ENCODE data around the gene CFAP298. TPM values are rescaled to one million over a fixed set of nuclear protein-coding genes. Genes with fewer than 3 reads are reported as not detected.

Gene CFAP298
- total and polyA plus RNA-seq, 2 donors (not counting 1 experiment from before 2014, with no cell fraction given), result 22.0 to 29.2 TPM

DNA sequence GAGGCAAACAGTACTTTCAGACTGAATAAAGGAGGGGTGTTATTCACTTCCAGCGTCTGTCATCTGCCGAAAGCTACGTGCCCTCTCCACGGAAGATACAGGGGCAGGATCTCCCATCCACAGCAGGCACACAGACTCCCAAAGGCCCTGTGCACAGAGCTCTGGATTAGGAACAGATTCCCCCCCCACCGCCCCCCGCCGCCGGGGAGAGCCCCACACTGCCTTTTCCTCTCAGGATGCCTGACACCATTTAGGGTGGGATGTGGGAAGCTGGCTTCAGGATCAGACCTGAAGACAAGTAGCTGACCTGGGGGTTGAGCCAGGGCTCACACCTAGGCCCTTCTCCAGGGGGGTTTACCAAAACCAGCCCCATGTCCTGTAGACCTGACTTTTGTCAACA lies 18.5 kb downstream of the CFAP298 start:
- intact Hi-C loops (cut with micrococcal nuclease), result no loop called here
- H3K4me3 ChIP-seq (ENCODE audit: control extremely low read depth in 1 of 5, extremely low read depth in 1 of 5, insufficient read depth in 1 of 5, low read depth in 2 of 5, low read length in 4 of 5), result no peak overlapping the region
- no CpG with 5 or more reads among the region's 8 CpGs for WGBS (ENCODE audit: insufficient coverage)
- no peaks in the 10 kb centered on the region for H3K4me1 Mint-ChIP-seq
- no peaks in the 10 kb centered on the region for H3K27me3 ChIP-seq (replicated peaks in 1 of 4; ENCODE audit: control extremely low read depth in 1 of 4, control insufficient read depth in 3 of 4, insufficient read depth in 4 of 4, low read length in 3 of 4)
- H3K9me3 ChIP-seq (ENCODE audit: control extremely low read depth in 1 of 3, control insufficient read depth in 2 of 3, insufficient read depth in 1 of 3, low read length in 2 of 3), result no peaks in the 10 kb centered on the region
- ChIA-PET CTCF (interaction anchor here (0.6 kb wide), 1 partner anchor 122 kb away, joined by 4 read pairs; no protein-coding TSS in a partner anchor), POLR2A (no interaction called here)
- H3K27ac ChIP-seq (ENCODE audit: low read length in 2 of 2), result no peak overlapping the region
- no peak overlapping the region for H3K27ac Mint-ChIP-seq
- no peak overlapping the region for H2AFZ ChIP-seq (ENCODE audit: insufficient read depth, low read depth, low read length, poor library complexity, severe bottlenecking)
- no peaks in the 10 kb centered on the region for H3K27me3 Mint-ChIP-seq
- no peak overlapping the region for H3K4me2 ChIP-seq (replicated peaks; ENCODE audit: low read depth, low read length, poor library complexity, severe bottlenecking)
- peaks cover 0 to 3% of the 10 kb centered on the region in 2 experiments for H3K36me3 ChIP-seq (replicated peaks in 1 of 2; ENCODE audit: control extremely low read depth in 1 of 2, control insufficient read depth in 1 of 2, extremely low read depth in 1 of 2, insufficient read depth in 2 of 2, low read length in 1 of 2)
- H3K9me3 Mint-ChIP-seq (ENCODE audit: insufficient read depth), result no peaks in the 10 kb centered on the region
- H3K4me1 ChIP-seq (ENCODE audit: control insufficient read depth in 2 of 2, insufficient read depth in 2 of 2, low read length in 2 of 2), result no peaks in the 10 kb centered on the region
- no peaks in the 10 kb centered on the region for H4K20me1 ChIP-seq (ENCODE audit: control insufficient read depth, insufficient read depth, low read length, poor library complexity, severe bottlenecking)
- no peak for ATAC-seq (ENCODE audit: low read depth)
- TF ChIP-seq CTCF (IDR thresholded peaks at IDR 0.05), result no peak
- no peaks in the 10 kb centered on the region for H3K79me2 ChIP-seq (ENCODE audit: control insufficient read depth, insufficient read depth, low read length)
- H3K9ac ChIP-seq (ENCODE audit: low read length), result no peak overlapping the region
- no peak for DNase-seq
- H3K4me3 Mint-ChIP-seq, result no peak overlapping the region

DNA sequence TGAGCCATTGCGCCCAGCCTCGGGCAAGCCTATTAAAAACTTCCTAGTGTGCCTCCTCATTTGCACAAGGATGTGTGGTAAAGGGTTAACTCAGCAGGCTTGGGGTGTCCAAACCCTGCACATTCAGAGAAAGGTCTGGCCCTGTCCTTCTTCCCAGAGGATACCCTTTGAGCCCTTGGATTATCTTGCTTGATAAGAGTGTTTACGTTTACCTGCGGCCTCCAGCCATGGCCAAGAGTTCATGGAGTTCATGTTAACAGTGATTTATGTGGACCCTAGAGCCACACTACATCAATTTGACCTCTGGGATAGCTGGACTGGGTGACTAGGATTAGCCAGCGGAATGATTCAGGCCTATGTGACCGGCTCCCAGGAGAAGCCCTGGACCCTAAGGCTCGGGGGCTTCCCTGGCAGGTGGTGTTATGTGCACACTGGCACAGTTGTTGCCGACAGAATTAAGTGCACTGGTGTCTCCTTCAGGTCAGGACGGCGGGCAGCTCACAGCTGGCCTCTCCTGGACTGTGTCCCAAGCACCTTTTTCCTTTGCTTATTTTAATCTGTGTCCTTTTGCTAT lies 19.2 kb downstream of the CFAP298 start:
- 96% methylated on average over 7 of the region's 10 CpGs for WGBS (ENCODE audit: insufficient coverage)
- Mint-ChIP-seq H3K4me3 (no peak overlapping the region), H3K4me1 (no peaks in the 10 kb centered on the region), H3K27ac (no peak overlapping the region), H3K27me3 (no peaks in the 10 kb centered on the region), H3K9me3 (ENCODE audit: insufficient read depth) (no peaks in the 10 kb centered on the region)
- H3K27ac ChIP-seq (ENCODE audit: low read length in 2 of 2), result no peak overlapping the region
- H3K4me1 ChIP-seq (ENCODE audit: control insufficient read depth in 2 of 2, insufficient read depth in 2 of 2, low read length in 2 of 2), result no peaks in the 10 kb centered on the region
- ChIA-PET CTCF (interaction anchor here (0.6 kb wide), 1 partner anchor 122 kb away, joined by 4 read pairs; no protein-coding TSS in a partner anchor), POLR2A (no interaction called here)
- no peaks in the 10 kb centered on the region for H3K79me2 ChIP-seq (ENCODE audit: control insufficient read depth, insufficient read depth, low read length)
- H3K4me3 ChIP-seq (ENCODE audit: control extremely low read depth in 1 of 5, extremely low read depth in 1 of 5, insufficient read depth in 1 of 5, low read depth in 2 of 5, low read length in 4 of 5), result no peak overlapping the region
- intact Hi-C loops (cut with micrococcal nuclease), result no loop called here
- ATAC-seq (ENCODE audit: low read depth) (no peak), DNase-seq (no peak)
- H2AFZ ChIP-seq (ENCODE audit: insufficient read depth, low read depth, low read length, poor library complexity, severe bottlenecking), result no peak overlapping the region
- H4K20me1 ChIP-seq (ENCODE audit: control insufficient read depth, insufficient read depth, low read length, poor library complexity, severe bottlenecking), result no peaks in the 10 kb centered on the region
- no peak for TF ChIP-seq EZH2 (IDR thresholded peaks at IDR 0.05; ENCODE audit: borderline replicate concordance, insufficient read depth, low read depth, low read length, poor library complexity, severe bottlenecking)
- H3K4me2 ChIP-seq (replicated peaks; ENCODE audit: low read depth, low read length, poor library complexity, severe bottlenecking), result no peak overlapping the region
- H3K9me3 ChIP-seq (ENCODE audit: control extremely low read depth in 1 of 3, control insufficient read depth in 2 of 3, insufficient read depth in 1 of 3, low read length in 2 of 3), result no peaks in the 10 kb centered on the region
- H3K9ac ChIP-seq (ENCODE audit: low read length), result no peak overlapping the region
- H3K27me3 ChIP-seq (replicated peaks in 1 of 4; ENCODE audit: control extremely low read depth in 1 of 4, control insufficient read depth in 3 of 4, insufficient read depth in 4 of 4, low read length in 3 of 4), result no peaks in the 10 kb centered on the region
- H3K36me3 ChIP-seq (replicated peaks in 1 of 2; ENCODE audit: control extremely low read depth in 1 of 2, control insufficient read depth in 1 of 2, extremely low read depth in 1 of 2, insufficient read depth in 2 of 2, low read length in 1 of 2), result no peaks in the 10 kb centered on the region

Measured in B cell (primary cell).